ENCODE measurements around the gene FES.

GRCh38 chr15:90889313-90889730 lies 5.0 kb downstream of the FES start:
- TF ChIP-seq EZH2phosphoT487 (IDR thresholded peaks at IDR 0.05; ENCODE audit: insufficient read depth, low read depth) (no peak), EZH2 (IDR thresholded peaks at IDR 0.05; ENCODE audit: insufficient read depth, poor library complexity, severe bottlenecking) (no peak)
